Stimulated activated CD4-positive, alpha-beta T cell treated with anti-CD3 and anti-CD28 coated beads, Interleukin-15, amount 100 ng/mL, for 1 hour (primary cell): Measurements from ENCODE around the gene ATP10B.
"Not testable (repeated sequence)": the region's sequence is repeated elsewhere in the genome, so short reads cannot be mapped to it uniquely, and the experiment has no call there.

Experiments
- DNase-seq, 2 donors: peaks; one replicate each; pipeline ENCODE4 v3.0.0-alpha.2; 2020; ENCODE audit warnings: low read depth in 1 of 2, low spot score in 1 of 2

Gene ATP10B

GRCh38 chr5:160757194-160757593, 94.8 kb downstream of the ATP10B start:
- no peak for DNase-seq

- DNase-seq, result no peak
Measured at GRCh38 chr5:160750938-160751657, 100.9 kb downstream of the ATP10B start.

- DNase-seq, result no peak
Measured at GRCh38 chr5:160749682-160750081, 102.3 kb downstream of the ATP10B start.

DNA sequence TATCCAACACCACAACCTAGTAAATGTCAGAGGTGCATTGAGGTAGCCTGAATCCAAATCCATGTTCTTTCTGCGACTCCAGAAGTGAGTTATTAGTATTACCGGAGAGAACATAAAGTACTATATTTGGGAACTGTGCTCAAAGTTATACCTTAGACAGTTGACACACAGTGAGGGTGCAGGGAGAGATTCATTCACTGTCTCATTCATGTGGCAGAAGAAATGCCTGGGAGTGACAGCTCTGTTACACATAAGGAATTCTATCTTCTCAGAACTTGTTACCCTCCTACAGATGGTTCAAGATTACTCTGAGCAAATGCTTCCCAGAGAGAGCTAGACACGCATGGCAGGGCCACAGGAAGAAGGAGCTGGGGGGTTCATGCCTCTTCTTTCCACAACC, 103.0 kb downstream of the ATP10B start:
- no peak for DNase-seq

DNA sequence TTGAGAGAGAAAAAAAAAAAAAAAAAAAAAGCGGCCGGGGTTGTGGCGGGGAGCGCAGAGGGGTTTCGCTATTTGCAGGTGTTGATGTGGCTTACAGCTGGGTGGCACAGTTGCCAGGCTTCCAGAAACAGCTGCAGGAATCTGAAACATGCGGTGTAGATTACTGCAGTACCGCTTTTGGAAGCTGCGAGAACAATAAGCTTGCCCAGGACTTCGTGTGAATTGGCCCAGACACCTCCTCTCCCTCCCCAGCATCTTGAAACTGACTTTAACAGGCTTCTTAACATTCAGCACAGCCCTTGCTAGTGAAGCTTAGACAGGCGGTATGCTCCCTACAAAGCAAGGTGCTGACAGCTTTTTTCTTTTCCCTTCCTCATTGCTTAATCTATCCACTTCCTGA, 104.0 kb downstream of the ATP10B start:
- no peak for DNase-seq

- DNase-seq, result no peak
Measured at GRCh38 chr5:160747559-160747958, 104.5 kb downstream of the ATP10B start.

DNA sequence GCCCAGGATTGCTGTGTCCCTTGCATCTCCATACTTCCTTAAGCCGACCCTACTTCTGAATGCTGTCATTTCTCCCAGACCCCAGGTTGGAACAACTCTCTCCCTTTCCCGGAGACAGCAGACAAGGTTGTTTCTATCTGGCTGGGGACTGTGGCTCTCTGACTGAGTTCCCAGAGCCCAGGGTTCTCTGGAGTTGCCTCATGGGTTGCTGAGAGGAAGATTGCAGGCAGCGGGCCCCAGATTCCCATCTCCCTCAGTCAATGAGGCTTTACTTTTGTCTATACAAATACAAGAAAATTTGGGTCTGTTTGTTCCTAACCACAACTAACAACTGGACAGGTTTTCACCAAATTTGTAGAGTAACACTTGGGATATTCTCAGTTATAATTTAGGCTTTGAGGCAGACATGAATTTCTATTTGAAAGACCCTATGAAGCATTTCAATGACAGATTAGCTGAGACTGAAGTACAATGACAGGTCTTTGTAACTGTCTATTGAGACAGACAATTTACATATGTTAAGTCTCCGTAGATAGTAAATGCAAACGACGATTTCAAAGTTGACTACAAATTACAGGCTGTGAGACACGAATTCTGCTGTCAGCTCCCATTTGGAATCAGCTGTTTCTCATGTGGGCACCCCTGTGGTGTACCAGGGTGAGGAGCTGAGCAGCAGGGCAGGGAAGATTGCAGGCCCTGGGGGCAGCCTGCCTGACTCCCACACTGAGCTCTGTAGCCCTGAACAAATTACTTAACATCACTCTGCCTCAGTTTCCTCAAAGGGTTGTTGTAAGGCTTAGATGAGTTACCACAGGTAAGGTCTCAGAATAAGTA, 107.5 kb downstream of the ATP10B start:
- no peak for DNase-seq

DNA sequence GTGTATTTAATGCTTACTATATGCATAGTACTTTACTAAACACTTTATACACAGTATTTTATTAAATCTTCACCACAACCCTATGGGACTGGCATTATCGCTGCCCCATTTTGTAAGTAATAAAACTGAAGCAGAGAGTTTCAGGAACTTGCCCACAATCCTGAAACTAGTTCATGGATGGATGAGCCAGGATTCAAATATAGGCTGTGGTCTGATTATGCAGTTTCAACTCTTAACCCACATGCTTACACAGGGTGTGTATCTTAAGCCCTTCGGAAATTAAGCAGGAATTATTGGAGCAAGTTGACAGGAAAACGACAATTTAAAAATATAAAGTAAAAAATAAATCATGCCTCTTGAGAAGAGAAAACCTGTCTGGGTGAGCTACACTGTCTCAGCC, 109.0 kb downstream of the ATP10B start:
- no peak for DNase-seq

GRCh38 chr5:160742446-160742845, 109.6 kb downstream of the ATP10B start:
- DNase-seq, result no peak

GRCh38 chr5:160727296-160727997, 124.6 kb downstream of the ATP10B start:
- DNase-seq, result no peak

- no peak for DNase-seq
Measured at GRCh38 chr5:160726721-160727120, 125.3 kb downstream of the ATP10B start.

GRCh38 chr5:160720822-160721221, 131.2 kb downstream of the ATP10B start:
- DNase-seq, result no peak

DNA sequence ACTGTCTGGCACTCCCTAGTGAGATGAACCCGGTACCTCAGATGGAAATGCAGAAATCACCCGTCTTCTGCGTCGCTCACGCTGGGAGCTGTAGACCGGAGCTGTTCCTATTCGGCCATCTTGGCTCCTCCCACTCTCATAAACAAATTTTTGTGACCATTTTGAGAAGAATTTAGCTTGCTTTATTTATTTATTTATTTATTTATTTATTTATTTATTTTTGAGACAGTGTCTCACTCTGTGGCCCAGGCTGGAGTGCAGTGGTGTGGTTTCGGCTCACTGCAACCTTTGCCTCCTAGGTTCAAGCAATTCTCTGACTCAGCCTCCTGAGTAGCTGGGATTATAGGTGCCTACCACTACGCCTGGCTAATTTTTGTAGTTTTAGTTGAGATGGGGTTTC, 136.5 kb downstream of the ATP10B start:
- DNase-seq, result not testable (repeated sequence)

GRCh38 chr5:160703547-160704189, 148.3 kb downstream of the ATP10B start:
- no peak for DNase-seq

GRCh38 chr5:160702934-160703333, 149.1 kb downstream of the ATP10B start:
- no peak for DNase-seq

- DNase-seq, result no peak
Measured at GRCh38 chr5:160702311-160702803, 149.7 kb downstream of the ATP10B start.

GRCh38 chr5:160701403-160701802, 150.6 kb downstream of the ATP10B start:
- no peak for DNase-seq

DNA sequence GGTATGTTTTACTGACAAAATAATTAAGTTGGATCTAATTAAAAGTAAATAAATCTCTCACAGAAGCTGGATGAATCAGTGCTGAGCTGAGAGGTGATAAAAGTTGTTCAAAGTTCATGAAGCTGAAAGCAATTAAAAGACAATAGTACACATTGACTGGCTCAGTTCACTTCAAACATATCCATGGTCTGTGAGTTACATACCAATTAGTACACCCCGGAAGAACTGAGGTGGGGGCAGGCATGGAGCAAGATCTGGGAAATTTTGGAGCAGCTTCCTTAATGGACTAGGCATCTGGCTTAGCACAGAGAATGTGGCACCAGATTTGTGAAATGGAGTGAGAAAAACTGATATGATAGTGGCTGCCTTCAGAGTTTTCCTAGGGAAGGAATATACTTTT, 152.7 kb downstream of the ATP10B start:
- no peak for DNase-seq

DNA sequence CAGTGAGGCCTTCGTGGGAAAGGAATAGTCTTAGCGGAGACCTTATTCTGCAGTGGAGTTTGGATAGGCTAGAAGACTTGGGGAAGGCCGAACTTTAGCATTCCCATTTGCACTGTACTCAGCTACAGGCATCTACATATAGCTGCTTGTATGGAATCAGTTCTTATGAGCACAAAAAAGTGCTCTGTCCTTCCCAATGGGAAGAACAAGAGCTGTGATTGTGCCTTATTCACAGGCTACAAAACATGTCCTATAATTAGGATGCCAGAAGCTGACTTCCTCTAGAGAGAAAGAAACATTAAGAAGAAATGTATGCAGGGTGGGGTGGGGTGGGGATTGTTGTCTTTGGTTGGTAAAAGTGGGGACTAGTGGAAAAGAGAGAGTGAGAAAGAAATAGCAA, 154.7 kb downstream of the ATP10B start:
- DNase-seq, result no peak

- DNase-seq, result no peak
Measured at GRCh38 chr5:160694896-160695295, 157.1 kb downstream of the ATP10B start.

DNA sequence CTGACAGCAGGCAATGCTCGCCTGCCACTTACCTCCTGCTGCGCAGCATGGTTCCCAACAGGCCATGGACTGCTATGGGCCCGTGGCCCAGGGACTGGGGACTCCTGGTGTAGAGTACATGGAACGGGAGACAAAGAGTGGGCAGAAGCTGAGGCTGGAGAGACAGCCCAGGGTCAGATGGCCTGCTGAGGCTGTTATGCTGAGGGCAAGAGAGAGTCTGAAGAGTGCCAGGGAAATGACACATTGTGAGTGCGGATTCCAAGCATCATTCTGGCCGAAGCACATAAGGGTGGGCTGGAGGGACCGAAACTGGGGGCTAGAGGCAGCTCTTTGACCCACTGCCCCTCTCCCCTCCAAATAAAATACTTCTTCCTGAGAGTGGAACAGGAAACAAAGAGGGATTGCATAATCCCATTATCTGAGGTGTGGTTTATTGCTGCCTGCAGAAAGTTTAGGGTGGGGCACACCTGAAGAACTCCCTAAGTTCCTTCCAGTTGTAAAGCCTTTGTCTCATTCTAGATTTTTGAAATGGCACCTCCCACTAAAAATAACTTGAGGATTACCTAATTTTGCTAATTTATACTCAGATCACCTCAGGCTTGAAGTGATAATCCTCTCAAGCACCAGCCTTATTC, 158.1 kb downstream of the ATP10B start:
- DNase-seq, result no peak
